Lower lobe of right lung (tissue), 2 donors: ENCODE data around the gene SNRNP25. TPM values are rescaled to one million over a fixed set of nuclear protein-coding genes. Genes with fewer than 3 reads are reported as not detected.

Experiments used
- ATAC-seq, 2 donors: fragments of 200-7000 bp; cut with Tn5 transposase; one replicate each; pipeline ENCODE4 v1.9.1; 2020 to 2022; ENCODE audit warnings: mild to moderate bottlenecking in 2 of 2, moderate library complexity in 2 of 2
- DNase-seq: peaks from one replicate; pipeline ENCODE4 v3.0.0-alpha.2; 2020
- H3K27ac ChIP-seq: fragments of 200-600 bp; one replicate; pipeline ENCODE4 v1.8.0; 2022
- H3K27me3 ChIP-seq: fragments of 200-600 bp; one replicate; pipeline ENCODE4 v1.8.0; 2022; ENCODE audit warnings: low read depth
- H3K36me3 ChIP-seq: fragments of 200-600 bp; one replicate; pipeline ENCODE4 v1.8.0; 2022; ENCODE audit warnings: mild to moderate bottlenecking
- H3K4me1 ChIP-seq: fragments of 200-600 bp; one replicate; pipeline ENCODE4 v1.8.0; 2022
- H3K4me3 ChIP-seq: fragments of 200-600 bp; one replicate; pipeline ENCODE4 v1.8.0; 2022; ENCODE audit warnings: mild to moderate bottlenecking
- H3K9me3 ChIP-seq: fragments of 200-600 bp; one replicate; pipeline ENCODE4 v1.8.0; 2022
- intact Hi-C: fragments of 100-400 bp; cut with DNase I; formaldehyde crosslinking; loops from one replicate; pipeline ENCODE4 v1.11.0; 2022
- total RNA-seq: library from RNA; stranded (reverse); fragmentation: NEBNext Ultra II Directional; extraction: Animal tissue kit (Norgen Biotek cat#: 25700); gene quantifications from one replicate; pipeline ENCODE4 v1.2.1, GENCODE V29; 2021
- TF ChIP-seq, protein P1 (sequence below): fragments of 200-600 bp; IDR thresholded peaks from one replicate; pipeline ENCODE4 v1.8.0; 2022; ENCODE audit warnings: antibody characterized with exemption, mild to moderate bottlenecking
- donor health status: DM: no; HTN: yes; CAD: no; lungs with severe emphysema.

Gene SNRNP25
- total RNA-seq, 1 donor from 2014 or later, result 18.5 TPM

DNA sequence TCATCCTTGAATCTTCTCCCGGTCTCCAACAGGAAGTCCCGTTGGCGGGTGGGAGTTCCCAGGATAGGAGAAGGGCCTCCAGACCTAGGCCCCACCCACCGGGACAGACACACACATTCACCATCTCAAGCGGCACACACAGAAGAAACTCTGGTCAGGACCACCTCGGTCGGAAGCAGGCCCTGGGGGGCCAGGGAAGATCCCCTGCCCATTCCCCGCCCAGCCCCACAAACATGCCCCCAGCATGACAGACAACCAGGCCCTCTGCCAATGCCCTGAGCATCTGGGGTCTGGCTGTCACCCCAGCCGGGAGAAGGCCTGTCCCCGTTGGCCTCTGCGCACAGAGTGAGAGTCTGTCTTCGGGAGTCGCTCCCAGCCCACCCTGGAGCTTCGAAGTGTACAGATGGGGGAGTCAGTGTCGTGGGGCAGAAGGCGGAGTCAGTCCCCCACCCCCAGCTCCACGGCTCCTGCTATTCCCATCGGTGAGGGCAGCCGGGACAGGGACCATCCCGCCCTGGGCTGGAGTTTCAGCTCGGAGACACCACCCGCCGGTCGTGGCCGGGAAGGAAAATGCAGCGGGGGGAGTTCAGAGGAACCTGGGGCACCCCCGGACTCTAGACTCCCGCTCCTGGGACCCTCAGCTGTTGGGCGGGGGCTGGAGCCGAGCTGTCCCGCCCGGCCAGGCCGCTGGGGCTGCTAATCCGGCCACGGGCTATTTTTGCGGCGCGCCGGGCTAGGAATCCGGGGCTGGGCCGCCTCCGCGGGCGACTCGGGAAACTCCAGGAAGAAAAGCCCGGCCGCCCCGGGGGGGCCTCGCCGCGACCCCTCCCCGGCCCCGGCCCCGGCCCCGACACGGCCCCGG, 18.1 kb downstream of the SNRNP25 start:
- DNase-seq, result peak; percentile 77
- Histone ChIP-seq H3K27me3 (peaks cover 10% of the 10 kb centered on the region), H3K4me1 (peaks cover 80% of the 10 kb centered on the region), H3K27ac (peak overlapping the region; percentile 86), H3K4me3 (peak overlapping the region; percentile 67), H3K36me3 (no peaks in the 10 kb centered on the region), H3K9me3 (no peaks in the 10 kb centered on the region)
- intact Hi-C loops, result no loop called here
- peak; percentile 59 to 65 for ATAC-seq
- TF ChIP-seq, protein P1, sequence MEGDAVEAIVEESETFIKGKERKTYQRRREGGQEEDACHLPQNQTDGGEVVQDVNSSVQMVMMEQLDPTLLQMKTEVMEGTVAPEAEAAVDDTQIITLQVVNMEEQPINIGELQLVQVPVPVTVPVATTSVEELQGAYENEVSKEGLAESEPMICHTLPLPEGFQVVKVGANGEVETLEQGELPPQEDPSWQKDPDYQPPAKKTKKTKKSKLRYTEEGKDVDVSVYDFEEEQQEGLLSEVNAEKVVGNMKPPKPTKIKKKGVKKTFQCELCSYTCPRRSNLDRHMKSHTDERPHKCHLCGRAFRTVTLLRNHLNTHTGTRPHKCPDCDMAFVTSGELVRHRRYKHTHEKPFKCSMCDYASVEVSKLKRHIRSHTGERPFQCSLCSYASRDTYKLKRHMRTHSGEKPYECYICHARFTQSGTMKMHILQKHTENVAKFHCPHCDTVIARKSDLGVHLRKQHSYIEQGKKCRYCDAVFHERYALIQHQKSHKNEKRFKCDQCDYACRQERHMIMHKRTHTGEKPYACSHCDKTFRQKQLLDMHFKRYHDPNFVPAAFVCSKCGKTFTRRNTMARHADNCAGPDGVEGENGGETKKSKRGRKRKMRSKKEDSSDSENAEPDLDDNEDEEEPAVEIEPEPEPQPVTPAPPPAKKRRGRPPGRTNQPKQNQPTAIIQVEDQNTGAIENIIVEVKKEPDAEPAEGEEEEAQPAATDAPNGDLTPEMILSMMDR, result no peak

DNA sequence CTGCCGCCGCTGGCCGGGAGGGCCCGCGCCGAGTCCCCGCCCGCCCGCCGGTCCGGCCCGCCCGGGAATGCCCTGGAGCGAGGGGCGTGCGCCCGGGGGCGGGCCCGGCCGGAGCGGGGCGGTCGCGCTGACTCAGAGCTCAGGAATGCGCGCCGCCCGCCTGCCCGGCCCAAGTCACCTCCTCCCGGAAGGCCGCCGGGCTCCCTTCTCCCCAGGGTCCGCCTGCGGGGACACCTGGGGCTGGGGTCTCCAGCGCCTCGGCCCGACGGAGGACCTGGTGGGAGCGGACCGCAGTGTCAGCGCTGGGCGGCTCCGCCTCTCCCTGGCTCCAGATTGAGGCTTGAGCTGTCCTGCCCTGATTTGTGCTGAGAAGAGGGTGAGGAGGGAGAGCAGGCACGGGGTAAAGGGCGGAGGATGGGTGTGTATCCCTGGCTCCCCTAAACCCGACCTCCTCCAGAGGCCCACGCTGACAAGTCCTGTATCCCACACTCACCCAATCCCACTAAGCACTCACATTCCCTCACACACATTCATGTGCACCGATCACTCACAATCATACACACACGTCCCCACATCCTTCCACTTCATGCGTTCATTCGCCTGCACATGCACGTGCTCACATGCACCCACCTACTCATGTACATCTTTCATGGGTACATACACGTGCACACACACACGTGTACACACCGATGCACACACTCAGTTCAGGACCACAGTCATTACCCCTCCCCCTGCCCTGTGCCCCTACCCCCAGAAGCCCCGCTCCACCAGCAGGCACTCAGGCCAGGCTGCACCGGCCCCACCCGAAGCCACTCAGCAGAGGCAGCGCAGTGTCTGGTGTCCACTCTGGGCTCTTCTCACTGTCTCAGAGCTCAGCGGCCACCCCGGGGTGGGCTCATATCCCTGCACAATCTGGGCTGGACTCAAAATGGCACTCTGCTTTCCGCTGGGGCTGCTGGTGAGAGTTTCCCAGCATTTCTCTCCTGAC, 19.2 kb downstream of the SNRNP25 start, which contains the start of gene RHBDF1:
RHBDF1 (minus strand) TSS at position 71 of the 988 bp plus-strand sequence. CDS start 7,616 bp downstream, outside the sequence.
- Histone ChIP-seq H3K27ac (peak within 1 kb of the TSS; percentile 86), H3K36me3 (no peaks in the 10 kb centered on the region), H3K9me3 (no peaks in the 10 kb centered on the region), H3K4me3 (peak within 1 kb of the TSS; percentile 67), H3K27me3 (peaks cover 10% of the 10 kb centered on the region), H3K4me1 (peaks cover 80% of the 10 kb centered on the region)
- TF ChIP-seq, protein P1, result no peak
- ATAC-seq, result peak; percentile 73 to 80
- intact Hi-C loops, result no loop called here
- DNase-seq, result peak; percentile 72

DNA sequence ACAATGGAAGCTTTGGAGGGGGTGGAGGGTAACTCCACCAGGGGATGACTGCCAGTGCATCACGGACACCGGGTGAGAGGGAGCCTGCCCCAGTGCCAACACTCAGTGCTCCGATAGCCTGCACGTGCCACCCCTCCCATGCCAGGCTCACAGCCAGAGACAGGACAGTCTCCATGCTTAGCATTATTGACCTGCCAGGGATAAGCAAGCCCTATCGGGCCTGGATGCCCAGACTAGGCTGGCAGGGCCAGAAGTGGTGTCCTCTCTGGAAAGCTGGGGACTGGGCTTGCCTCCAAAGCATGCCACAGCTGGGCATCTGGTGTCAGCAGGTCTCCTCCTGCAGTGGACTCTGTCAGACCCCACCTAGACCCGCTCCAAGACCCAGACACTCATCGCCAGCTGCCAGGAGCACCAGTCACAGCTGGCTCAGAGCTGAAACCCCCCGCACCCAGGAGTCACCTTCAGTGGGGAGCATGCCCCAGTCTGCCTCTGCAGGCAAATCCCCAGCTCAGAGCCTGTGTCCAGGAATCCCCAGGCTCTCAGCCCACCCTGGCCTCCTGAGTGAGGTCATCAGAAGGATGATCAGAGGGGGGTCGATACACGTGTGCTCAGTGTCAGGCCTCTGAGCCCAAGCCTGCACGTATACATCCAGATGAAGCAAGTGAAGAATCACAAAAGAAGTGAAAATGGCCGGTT, 20.6 kb downstream of the SNRNP25 start:
- DNase-seq (no peak), ATAC-seq (no peak)
- Histone ChIP-seq H3K4me3 (no peak overlapping the region), H3K4me1 (peaks cover 78% of the 10 kb centered on the region), H3K36me3 (peaks cover under 1% of the 10 kb centered on the region), H3K27me3 (peaks cover 10% of the 10 kb centered on the region), H3K27ac (peak overlapping the region; percentile 83), H3K9me3 (no peaks in the 10 kb centered on the region)
- TF ChIP-seq, protein P1, result no peak
- intact Hi-C loops, result no loop called here

DNA sequence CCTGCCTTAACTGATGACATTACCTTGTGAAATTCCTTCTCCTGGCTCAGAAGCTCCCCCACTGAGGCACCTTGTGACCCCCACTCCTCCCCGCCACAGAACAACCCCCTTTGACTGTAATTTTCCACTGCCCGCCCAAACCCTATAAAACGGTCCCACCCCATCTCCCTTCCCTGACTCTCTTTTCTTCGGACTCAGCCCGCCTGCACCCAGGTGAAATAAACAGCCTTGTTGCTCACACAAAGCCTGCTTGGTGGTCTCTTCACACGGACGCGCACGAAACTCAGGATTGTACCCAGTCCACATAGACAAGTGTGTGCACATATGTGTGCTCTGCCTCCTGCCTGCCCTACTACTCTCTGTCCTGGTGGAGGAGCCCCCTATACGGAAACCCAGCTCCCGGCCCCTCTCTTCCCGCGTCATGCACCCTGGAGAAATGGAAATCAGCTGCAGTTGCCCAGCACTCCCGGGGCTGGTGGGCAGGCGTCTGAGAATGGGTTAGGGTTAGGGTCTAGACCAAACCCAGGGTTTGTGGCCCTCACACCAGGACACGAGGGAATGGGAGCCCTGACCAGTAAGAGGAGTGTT, 21.2 kb downstream of the SNRNP25 start:
- no peak overlapping the region for H3K4me3 ChIP-seq
- DNase-seq, result no peak
- H3K36me3 ChIP-seq, result peaks cover 7% of the 10 kb centered on the region
- peaks cover 10% of the 10 kb centered on the region for H3K27me3 ChIP-seq
- TF ChIP-seq, protein P1, result no peak
- ATAC-seq, result no peak
- no peaks in the 10 kb centered on the region for H3K9me3 ChIP-seq
- H3K27ac ChIP-seq, result peak overlapping the region; percentile 94
- H3K4me1 ChIP-seq, result peaks cover 78% of the 10 kb centered on the region
- intact Hi-C loops, result no loop called here
